Superior temporal gyrus (tissue), 1 donor: Measurements from ENCODE around the gene MITF.
A peak's percentile ranks its signal among the peaks of the same experiment; 100 is the strongest.

Experiments
- DNase-seq: peaks from one replicate; pipeline ENCODE4 v3.0.0-alpha.2; 2016; ENCODE audit errors: extremely low spot score

Gene MITF

GRCh38 chr3:69739204-69740102 is at the start of gene MITF:
MITF (plus strand) TSS chr3:69739464; CDS start chr3:69739598, 134 bp downstream.
- peak; percentile 95 for DNase-seq

- DNase-seq: no peak
These were observed 47.4 kb upstream of the MITF start for GRCh38 chr3:69691860-69692259.

- no peak for DNase-seq
These were observed 46.5 kb upstream of the MITF start for GRCh38 chr3:69692761-69693160.

- DNase-seq: no peak
These were observed 43.8 kb upstream of the MITF start for GRCh38 chr3:69695443-69695842.

GRCh38 chr3:69695933-69696332 is 43.3 kb upstream of the MITF start:
- no peak for DNase-seq

GRCh38 chr3:69696367-69696766 is 42.9 kb upstream of the MITF start:
- no peak for DNase-seq

- no peak for DNase-seq
These were observed 41.9 kb upstream of the MITF start for GRCh38 chr3:69697381-69697780.

GRCh38 chr3:69698728-69699127 is 40.5 kb upstream of the MITF start:
- DNase-seq: no peak

- DNase-seq: no peak
These were observed 40.1 kb upstream of the MITF start for GRCh38 chr3:69699183-69699582.

GRCh38 chr3:69700949-69701348 is 38.3 kb upstream of the MITF start:
- no peak for DNase-seq

- DNase-seq: no peak
These were observed 28.9 kb upstream of the MITF start for GRCh38 chr3:69710153-69710977.

GRCh38 chr3:69712269-69712668 is 27.0 kb upstream of the MITF start:
- no peak for DNase-seq

- no peak for DNase-seq
These were observed 26.3 kb upstream of the MITF start for GRCh38 chr3:69712933-69713332.

GRCh38 chr3:69715204-69715603 is 24.1 kb upstream of the MITF start:
- DNase-seq: no peak

GRCh38 chr3:69716119-69716518 is 23.1 kb upstream of the MITF start:
- no peak for DNase-seq

GRCh38 chr3:69718866-69719586 is 20.2 kb upstream of the MITF start:
- no peak for DNase-seq

- no peak for DNase-seq
These were observed 19.6 kb upstream of the MITF start for GRCh38 chr3:69719587-69720122.

GRCh38 chr3:69720824-69721223 is 18.4 kb upstream of the MITF start:
- DNase-seq: no peak

GRCh38 chr3:69723389-69723788 is 15.9 kb upstream of the MITF start:
- DNase-seq: no peak

- no peak for DNase-seq
These were observed 14.4 kb upstream of the MITF start for GRCh38 chr3:69724722-69725435.

GRCh38 chr3:69725994-69726571 is 13.2 kb upstream of the MITF start:
- no peak for DNase-seq
